Transverse colon (tissue), 4 donors: Measurements from ENCODE around the gene ALDOB. TPM values are rescaled to one million over a fixed set of nuclear protein-coding genes. Genes with fewer than 3 reads are reported as not detected.

ENCODE experiments used
- DNase-seq: peaks from one replicate; pipeline ENCODE4 v3.0.0-alpha.2; 2019
- H3K27ac ChIP-seq, 4 donors: fragments of 200-600 bp; sonication (generic); 2 replicates each; pipeline ENCODE4 v1.5.1; 2016 to 2018; ENCODE audit warnings: inconsistent platforms in 4 of 4
- H3K27me3 ChIP-seq: fragments of 200-600 bp; sonication (generic); 2 replicates; pipeline ENCODE4 v1.5.1; 2017; ENCODE audit warnings: inconsistent platforms
- H3K36me3 ChIP-seq, 4 donors: fragments of 200-600 bp; sonication (generic); 2 replicates each; pipeline ENCODE4 v1.5.1; 2017 to 2019; ENCODE audit warnings: inconsistent platforms in 4 of 4
- H3K4me1 ChIP-seq, 4 donors: fragments of 200-600 bp; sonication (generic); 2 replicates each; pipeline ENCODE4 v1.5.1; 2017 to 2020; ENCODE audit warnings: inconsistent platforms in 4 of 4
- H3K4me3 ChIP-seq, 4 donors: fragments of 200-600 bp; sonication (generic); 1 replicate in 1 of 4; 2 replicates in 3 of 4; pipeline versions ENCODE4 v1.5.1 to v1.6.1; 2017 to 2019; ENCODE audit warnings: inconsistent platforms in 4 of 4
- H3K9me3 ChIP-seq, 2 donors: fragments of 200-600 bp; sonication (generic); 2 replicates each; pipeline ENCODE4 v1.5.1; 2017 to 2019; ENCODE audit warnings: inconsistent platforms in 2 of 2
- EP300 ChIP-seq: sonication (generic); formaldehyde crosslinking; IDR thresholded peaks from one replicate; pipeline ENCODE4 v1.6.1; 2017; ENCODE audit warnings: antibody characterized with exemption, low read depth
- POLR2A ChIP-seq: fragments of 450-650 bp; IDR thresholded peaks from one replicate; pipeline ENCODE4 v1.6.1; 2016; ENCODE audit warnings: antibody characterized with exemption, mild to moderate bottlenecking, moderate library complexity
- POLR2AphosphoS5 ChIP-seq, 3 donors: sonication (generic); formaldehyde crosslinking; IDR thresholded peaks; one replicate each; pipeline ENCODE4 v1.6.1; 2016; ENCODE audit warnings: antibody characterized with exemption in 3 of 3
- WGBS, 2 donors: methylation state at CpG; one replicate each; pipeline ENCODE4 v1.1.5; 2018; ENCODE audit warnings: low coverage in 1 of 2; 5-methylcytosine and 5-hydroxymethylcytosine counted together
- in situ Hi-C, 4 donors: fragments of 200-750 bp; cut with MboI; loops; one replicate each; pipeline versions ENCODE4 v1.15.0 to v1.15.1; 2017; ENCODE audit warnings: low sequenced_read_pairs in 3 of 4, low pct_ligation_motif_present in 1 of 4, low pct_unique_long_range_greater_than_20kb in 1 of 4
- intact Hi-C: fragments of 100-400 bp; cut with DNase I; formaldehyde crosslinking; loops from one replicate; pipeline ENCODE4 v1.15.1; 2023; ENCODE audit warnings: low total_unique reads
- total RNA-seq, 4 donors: library from RNA; depleted of rRNA; stranded (reverse); fragments of >200 nt; gene quantifications; one replicate each; pipeline ENCODE4 v1.1.0, GENCODE V29; 2016
- TF ChIP-seq, protein P1 (sequence below), 5 experiments: fragments of 200-600 bp in 3 of 5; fragments of 450-650 bp in 2 of 5; sonication (generic) in 3 of 5; IDR thresholded peaks; 1 replicate in 2 of 5; 2 replicates in 3 of 5; pipeline ENCODE4 v1.5.1; 2016 to 2017; ENCODE audit warnings: antibody characterized with exemption in 5 of 5, inconsistent platforms in 3 of 5, mild to moderate bottlenecking in 2 of 5, moderate library complexity in 1 of 5

Gene ALDOB
- total RNA-seq, 4 donors from 2014 or later: 1.9 to 55.0 (median 20.1) TPM; not detected in 1

DNA sequence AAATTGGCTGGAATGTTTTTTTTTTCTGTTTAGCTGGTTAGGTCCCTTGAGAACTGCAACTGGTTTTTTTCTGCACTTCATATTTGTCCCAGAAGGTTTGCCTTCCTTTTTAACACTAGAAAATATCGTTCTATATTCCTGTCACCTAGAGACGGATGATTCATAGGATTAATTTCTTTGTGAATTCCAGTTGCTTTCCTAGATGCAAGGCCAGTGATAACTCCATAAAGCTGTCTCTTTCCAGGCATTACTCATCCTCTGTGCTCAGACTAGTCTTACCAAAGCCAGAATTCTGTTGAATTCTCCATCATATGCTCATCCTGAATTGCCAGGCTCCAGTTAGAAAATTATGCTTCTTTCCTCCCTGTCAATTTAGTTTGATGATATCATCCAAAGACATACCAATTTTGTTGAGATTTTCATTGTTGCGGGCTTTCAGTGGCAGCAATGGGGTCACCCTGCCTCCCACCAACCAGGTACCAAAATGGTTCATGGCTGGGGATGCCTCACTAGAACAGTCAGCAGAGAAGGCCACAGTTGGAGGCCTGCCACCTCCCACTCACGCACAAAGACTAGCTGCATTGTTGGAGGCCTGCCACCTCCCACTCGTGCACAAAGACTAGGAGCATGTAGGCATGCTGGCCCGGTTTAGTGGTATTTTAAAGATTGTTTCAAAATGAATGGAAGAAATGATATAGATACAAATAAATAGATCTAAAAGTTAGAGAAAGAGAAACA lies 59.3 kb downstream of the ALDOB start:
- in situ Hi-C loops (no loop called here), intact Hi-C loops (no loop called here)
- H3K9me3 ChIP-seq: peaks cover 0 to 3% of the 10 kb centered on the region in 2 donors
- H3K4me1 ChIP-seq: no peaks in the 10 kb centered on the region
- no peaks in the 10 kb centered on the region for H3K27me3 ChIP-seq
- H3K27ac ChIP-seq: no peak overlapping the region
- H3K36me3 ChIP-seq: no peaks in the 10 kb centered on the region
- 80 to 90% methylated on average over 3 to 6 of the region's 6 CpGs for WGBS, 2 donors
- TF ChIP-seq, protein P1, sequence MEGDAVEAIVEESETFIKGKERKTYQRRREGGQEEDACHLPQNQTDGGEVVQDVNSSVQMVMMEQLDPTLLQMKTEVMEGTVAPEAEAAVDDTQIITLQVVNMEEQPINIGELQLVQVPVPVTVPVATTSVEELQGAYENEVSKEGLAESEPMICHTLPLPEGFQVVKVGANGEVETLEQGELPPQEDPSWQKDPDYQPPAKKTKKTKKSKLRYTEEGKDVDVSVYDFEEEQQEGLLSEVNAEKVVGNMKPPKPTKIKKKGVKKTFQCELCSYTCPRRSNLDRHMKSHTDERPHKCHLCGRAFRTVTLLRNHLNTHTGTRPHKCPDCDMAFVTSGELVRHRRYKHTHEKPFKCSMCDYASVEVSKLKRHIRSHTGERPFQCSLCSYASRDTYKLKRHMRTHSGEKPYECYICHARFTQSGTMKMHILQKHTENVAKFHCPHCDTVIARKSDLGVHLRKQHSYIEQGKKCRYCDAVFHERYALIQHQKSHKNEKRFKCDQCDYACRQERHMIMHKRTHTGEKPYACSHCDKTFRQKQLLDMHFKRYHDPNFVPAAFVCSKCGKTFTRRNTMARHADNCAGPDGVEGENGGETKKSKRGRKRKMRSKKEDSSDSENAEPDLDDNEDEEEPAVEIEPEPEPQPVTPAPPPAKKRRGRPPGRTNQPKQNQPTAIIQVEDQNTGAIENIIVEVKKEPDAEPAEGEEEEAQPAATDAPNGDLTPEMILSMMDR (IDR thresholded peaks at IDR 0.05): no peak
- TF ChIP-seq POLR2AphosphoS5 (IDR thresholded peaks at IDR 0.05) (no peak), POLR2A (no peak), EP300 (no peak)
- no peak overlapping the region for H3K4me3 ChIP-seq
- no peak for DNase-seq

DNA sequence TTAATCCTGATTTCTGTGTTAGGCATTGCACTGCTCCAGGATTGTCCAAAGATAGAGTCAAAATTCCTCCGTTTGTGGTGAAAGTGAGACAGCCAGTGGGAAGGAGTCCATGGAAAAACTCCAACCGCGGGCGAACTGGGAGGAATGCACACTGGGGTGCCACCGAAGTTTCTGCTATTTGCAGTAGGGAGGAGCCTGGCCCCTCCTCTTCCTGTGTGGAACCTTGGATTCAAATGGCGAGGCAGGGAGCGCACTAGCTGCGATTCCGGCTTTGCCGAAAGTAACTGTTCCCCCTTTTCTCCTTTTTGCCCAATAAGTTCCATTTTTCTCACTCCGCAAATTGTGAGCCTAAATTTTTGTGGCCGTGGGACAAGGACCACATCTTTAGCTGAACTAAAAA lies 60.0 kb downstream of the ALDOB start:
- intact Hi-C loops: no loop called here
- H3K36me3 ChIP-seq: no peaks in the 10 kb centered on the region
- WGBS, 2 donors: 88 to 89% methylated on average over 6 to 12 of the region's 12 CpGs
- H3K4me1 ChIP-seq: no peaks in the 10 kb centered on the region
- no peaks in the 10 kb centered on the region for H3K27me3 ChIP-seq
- no peak overlapping the region for H3K4me3 ChIP-seq
- H3K9me3 ChIP-seq: peaks cover 0 to 3% of the 10 kb centered on the region in 2 donors
- in situ Hi-C loops: no loop called here
- no peak for TF ChIP-seq EP300
- TF ChIP-seq POLR2A: no peak
- no peak for TF ChIP-seq POLR2AphosphoS5 (IDR thresholded peaks at IDR 0.05)
- TF ChIP-seq, protein P1 (IDR thresholded peaks at IDR 0.05): no peak
- H3K27ac ChIP-seq: no peak overlapping the region
- DNase-seq: no peak

DNA sequence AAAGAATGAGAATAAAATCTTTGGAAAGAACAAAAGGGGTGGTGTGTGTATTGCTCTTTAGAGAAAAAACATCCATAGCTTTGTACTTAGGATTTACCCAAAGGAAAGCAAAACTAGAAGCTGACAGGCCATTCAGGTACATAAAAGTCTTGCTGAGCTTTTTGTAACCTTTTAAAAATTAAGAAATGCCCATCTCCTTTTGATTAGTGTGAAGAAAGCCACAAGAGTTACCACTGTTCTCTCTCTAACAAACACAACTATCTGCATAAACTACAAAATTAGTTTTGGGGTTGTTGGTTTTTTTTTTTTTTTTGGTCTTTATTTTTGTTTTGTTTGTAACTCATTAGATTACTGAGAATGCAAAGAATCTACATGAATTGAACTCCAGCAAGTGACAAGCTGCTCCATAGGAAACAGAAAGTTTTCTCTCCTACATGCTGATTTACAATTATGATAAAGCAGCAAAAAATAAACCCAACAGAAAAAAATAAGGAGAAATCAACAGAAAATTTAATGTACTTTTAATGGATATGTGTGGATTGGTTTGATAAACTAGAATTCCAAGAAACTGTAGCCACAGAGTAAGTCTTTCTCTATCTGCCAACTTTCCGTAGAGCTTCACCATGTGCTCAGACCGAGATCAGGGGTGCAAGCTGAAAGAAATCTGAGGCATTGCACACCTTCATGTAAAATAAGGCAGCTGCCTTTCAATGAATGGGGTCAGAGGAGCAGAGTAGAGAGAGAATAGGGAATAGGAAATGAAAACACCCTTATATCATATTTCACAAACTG lies 63.1 kb downstream of the ALDOB start:
- 71 to 83% methylated on average over 2 of the region's 2 CpGs for WGBS, 2 donors
- in situ Hi-C loops: no loop called here

DNA sequence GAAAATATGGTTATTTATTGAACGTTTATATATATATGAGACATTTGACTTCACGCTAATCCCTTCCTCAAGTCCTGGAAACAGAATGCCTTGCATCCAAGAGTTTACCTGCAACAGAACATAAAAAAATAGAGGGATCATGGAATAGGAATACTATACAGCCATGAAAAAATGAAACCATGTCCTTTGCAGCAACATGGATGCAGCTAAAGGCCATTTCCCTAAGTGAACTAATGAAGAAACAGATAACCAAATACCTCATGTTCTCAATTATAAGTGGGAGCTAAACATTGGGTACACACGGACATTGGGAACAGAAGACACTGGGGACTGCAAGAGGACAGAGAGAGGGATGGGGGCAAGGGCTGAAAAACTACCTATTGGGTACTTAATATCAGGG lies 63.8 kb downstream of the ALDOB start:
- no peaks in the 10 kb centered on the region for H3K36me3 ChIP-seq
- H3K4me1 ChIP-seq: no peaks in the 10 kb centered on the region
- WGBS, 2 donors: 93 to 95% methylated on average over 3 of the region's 3 CpGs
- TF ChIP-seq POLR2AphosphoS5 (IDR thresholded peaks at IDR 0.05) (no peak), POLR2A (no peak), EP300 (no peak)
- TF ChIP-seq, protein P1 (IDR thresholded peaks at IDR 0.05): no peak
- DNase-seq: no peak
- no peak overlapping the region for H3K27ac ChIP-seq
- H3K9me3 ChIP-seq: peaks cover 0 to 3% of the 10 kb centered on the region in 2 donors
- no peak overlapping the region for H3K4me3 ChIP-seq
- H3K27me3 ChIP-seq: no peaks in the 10 kb centered on the region
- in situ Hi-C loops: no loop called here
- intact Hi-C loops: no loop called here

More for the DNA sequence above, 63.1 kb downstream of the ALDOB start:
- no peak for DNase-seq
- no peak overlapping the region for H3K27ac ChIP-seq
- no peak overlapping the region for H3K4me3 ChIP-seq
- no peaks in the 10 kb centered on the region for H3K4me1 ChIP-seq
- H3K36me3 ChIP-seq: no peaks in the 10 kb centered on the region
- peaks cover 0 to 3% of the 10 kb centered on the region in 2 donors for H3K9me3 ChIP-seq
- TF ChIP-seq POLR2A (no peak), POLR2AphosphoS5 (IDR thresholded peaks at IDR 0.05) (no peak), EP300 (no peak)
- TF ChIP-seq, protein P1 (IDR thresholded peaks at IDR 0.05): no peak
- intact Hi-C loops: no loop called here
- no peaks in the 10 kb centered on the region for H3K27me3 ChIP-seq
